ENCODE data around the gene ATXN7.

The ATXN7 gene

DNA sequence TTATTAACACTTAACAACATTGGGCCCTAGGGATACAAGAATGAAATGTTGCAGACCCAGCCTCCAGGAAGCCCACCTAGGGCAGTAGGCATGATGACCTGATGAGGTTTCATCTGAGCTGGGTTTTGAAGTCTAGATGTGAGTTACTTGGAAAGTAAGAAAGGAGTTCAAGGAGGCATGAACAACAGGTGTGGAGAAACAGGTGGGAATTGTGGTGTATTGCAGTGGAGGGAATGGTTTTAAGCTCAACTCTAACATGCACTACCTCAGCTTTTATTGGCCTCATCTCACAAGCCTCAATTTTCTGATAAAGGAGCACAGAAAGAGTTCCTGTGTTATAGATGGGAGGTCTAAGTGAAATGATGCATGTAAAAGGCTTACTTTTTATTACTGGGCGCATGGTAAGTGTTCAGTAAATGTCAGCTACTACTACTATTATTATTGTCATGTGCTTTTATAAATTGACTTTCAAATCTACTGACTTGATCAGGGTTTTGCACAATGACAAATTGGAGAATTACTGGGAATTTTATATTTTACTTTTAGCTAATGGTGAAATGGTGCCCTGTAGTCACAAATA, 29.2 kb downstream of the ATXN7 start:
- POLR2A ChIA-PET, result no interaction called here
- CTCF ChIA-PET, result interaction anchor here (0.9 to 1.3 kb wide), 2 partner anchors 15 to 16 kb away, joined by 3 read pairs; no protein-coding TSS in a partner anchor
- TF ChIP-seq, protein P1, sequence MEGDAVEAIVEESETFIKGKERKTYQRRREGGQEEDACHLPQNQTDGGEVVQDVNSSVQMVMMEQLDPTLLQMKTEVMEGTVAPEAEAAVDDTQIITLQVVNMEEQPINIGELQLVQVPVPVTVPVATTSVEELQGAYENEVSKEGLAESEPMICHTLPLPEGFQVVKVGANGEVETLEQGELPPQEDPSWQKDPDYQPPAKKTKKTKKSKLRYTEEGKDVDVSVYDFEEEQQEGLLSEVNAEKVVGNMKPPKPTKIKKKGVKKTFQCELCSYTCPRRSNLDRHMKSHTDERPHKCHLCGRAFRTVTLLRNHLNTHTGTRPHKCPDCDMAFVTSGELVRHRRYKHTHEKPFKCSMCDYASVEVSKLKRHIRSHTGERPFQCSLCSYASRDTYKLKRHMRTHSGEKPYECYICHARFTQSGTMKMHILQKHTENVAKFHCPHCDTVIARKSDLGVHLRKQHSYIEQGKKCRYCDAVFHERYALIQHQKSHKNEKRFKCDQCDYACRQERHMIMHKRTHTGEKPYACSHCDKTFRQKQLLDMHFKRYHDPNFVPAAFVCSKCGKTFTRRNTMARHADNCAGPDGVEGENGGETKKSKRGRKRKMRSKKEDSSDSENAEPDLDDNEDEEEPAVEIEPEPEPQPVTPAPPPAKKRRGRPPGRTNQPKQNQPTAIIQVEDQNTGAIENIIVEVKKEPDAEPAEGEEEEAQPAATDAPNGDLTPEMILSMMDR (IDR thresholded peaks at IDR 0.05; ENCODE audit: insufficient read depth, low read length, missing control alignments), result no peak
- H3K4me3 ChIP-seq (ENCODE audit: low read depth, low read length), result no peak overlapping the region
- no peak for DNase-seq (ENCODE audit: low read depth, low spot score)

DNA sequence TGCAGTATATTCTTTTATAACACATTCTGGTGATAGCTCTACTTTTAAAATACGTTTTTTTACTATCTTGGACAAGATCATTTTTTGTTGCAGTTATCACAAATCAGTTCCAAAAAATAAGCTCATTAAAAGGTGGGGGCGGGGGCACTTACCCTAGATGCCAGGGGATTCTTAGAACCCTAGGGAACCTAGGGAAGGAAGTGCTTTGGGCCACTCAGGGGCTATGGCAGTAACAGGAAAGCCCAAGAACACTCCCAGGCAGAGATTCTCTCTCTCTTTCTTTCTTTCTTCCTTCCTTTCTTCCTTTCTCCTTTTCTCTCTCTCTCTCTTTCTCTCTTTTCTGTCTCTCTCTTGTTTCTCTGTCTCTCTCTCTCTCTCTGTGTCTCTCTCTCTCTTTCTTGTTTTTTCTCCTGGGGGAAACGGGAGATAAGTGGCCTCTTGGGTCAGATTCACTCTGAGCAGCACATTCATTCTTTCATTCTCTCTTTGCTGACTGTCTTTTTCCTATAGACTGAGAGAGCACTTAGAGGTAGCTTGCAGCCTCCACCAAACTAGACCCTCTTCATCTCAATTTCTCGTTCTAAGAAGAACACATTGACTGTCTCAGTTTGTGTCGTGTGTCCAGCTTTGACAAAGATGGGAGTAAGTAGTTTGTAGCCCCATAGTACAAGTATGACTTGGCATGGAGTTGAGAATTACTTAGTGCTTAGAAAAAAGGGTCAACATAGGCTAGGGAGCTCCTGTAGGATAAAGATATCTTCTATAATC, 31.9 kb downstream of the ATXN7 start:
- no peak overlapping the region for H3K4me3 ChIP-seq (ENCODE audit: low read depth, low read length)
- ChIA-PET POLR2A (no interaction called here), CTCF (interaction anchor here (1.2 kb wide), 1 partner anchor 16 kb away, joined by 4 read pairs; the partner anchor contains the start of gene SCAANT1)
- no peak for DNase-seq (ENCODE audit: low read depth, low spot score)
- TF ChIP-seq, protein P1 (IDR thresholded peaks at IDR 0.05; ENCODE audit: insufficient read depth, low read length, missing control alignments), result no peak

DNA sequence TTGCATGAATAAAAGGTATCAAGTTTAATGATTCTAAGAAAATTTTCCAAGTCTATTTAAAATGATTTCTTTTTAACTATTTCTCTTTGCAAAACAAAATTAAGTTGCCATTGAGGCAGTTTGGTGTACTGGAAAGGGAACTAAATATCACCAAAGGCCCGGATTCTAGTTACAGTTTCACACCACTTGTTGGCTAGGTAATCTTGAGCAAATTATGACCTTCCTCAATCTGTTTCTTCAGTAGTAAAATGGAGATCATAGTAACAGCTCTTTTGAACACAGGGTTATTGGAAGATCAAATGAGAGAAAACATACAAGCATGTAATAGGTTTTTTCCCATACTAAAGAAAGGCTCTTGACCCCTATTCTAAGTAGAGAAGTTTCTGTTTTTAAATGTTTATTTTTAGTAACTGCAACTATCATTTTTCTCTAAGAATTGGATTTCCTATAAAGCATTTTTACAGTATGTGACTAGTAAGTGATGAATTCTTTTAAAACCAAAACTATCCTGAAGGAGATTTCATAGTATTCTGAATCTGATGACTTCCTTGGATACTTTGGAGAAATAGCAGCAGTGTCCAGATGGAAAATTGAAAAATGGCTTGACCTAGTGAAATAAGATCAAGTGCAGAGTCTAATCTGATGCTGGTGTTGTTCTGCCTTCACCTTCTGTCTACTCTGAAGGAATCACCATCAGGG, 32.8 kb downstream of the ATXN7 start:
- H3K4me3 ChIP-seq (ENCODE audit: low read depth, low read length), result no peak overlapping the region
- POLR2A ChIA-PET, result no interaction called here
- TF ChIP-seq, protein P1 (IDR thresholded peaks at IDR 0.05; ENCODE audit: insufficient read depth, low read length, missing control alignments), result no peak
- CTCF ChIA-PET, result no interaction called here
- DNase-seq (ENCODE audit: low read depth, low spot score), result no peak

DNA sequence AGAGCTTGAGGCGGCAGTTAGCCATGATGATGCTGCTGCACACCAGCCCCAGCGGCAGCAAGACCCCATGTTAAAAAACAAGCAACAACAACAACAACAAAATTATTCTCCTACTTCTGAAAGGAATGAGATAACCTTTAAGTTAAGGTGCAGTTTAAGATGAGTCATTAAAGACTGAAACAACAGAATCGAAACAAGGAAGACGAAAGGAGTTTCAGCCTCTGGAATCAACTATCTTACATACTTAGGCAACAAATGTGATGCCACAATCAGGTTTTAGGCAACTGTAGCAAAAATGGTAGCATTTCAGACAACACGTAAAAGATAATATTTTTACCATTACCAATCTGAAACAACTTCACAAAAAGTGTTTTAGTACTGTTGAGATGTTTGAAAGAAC, 36.3 kb downstream of the ATXN7 start:
- ChIA-PET CTCF (interaction anchor here (1.4 kb wide), 1 partner anchor 94 kb away, joined by 4 read pairs; no protein-coding TSS in a partner anchor), POLR2A (no interaction called here)
- no peak overlapping the region for H3K4me3 ChIP-seq (ENCODE audit: low read depth, low read length)
- DNase-seq (ENCODE audit: low read depth, low spot score), result no peak
- TF ChIP-seq, protein P1 (IDR thresholded peaks at IDR 0.05; ENCODE audit: insufficient read depth, low read length, missing control alignments), result no peak

DNA sequence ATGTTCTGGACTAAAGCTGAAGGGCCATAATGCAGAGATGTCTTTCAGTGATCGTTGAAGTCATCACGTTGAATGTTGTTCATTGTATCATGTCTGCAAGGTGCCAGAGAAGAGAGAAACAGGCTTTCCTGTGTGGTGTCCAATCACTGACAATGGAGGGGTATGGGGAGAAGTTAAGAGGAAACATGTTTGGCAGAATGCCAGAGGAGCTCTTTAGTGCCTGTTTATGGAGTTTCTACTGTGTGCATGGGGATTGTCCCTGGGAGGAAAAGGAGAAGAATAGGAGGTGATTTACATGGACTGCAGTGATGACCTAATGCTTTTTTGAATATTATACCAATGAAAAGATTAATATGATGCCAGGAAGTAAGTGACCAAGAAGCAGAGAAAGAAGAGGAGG, 36.8 kb downstream of the ATXN7 start:
- ChIA-PET CTCF (interaction anchor here (1.4 kb wide), 1 partner anchor 93 kb away, joined by 4 read pairs; no protein-coding TSS in a partner anchor), POLR2A (no interaction called here)
- no peak overlapping the region for H3K4me3 ChIP-seq (ENCODE audit: low read depth, low read length)
- TF ChIP-seq, protein P1 (IDR thresholded peaks at IDR 0.05; ENCODE audit: insufficient read depth, low read length, missing control alignments), result no peak
- DNase-seq (ENCODE audit: low read depth, low spot score), result no peak

All from AG04449 (cell line).